Trophoblast cell (in vitro differentiated cells and primary cell): ENCODE data around the gene TBCK.

Experiments used
- DNase-seq, 2 donors: peaks; one replicate each; pipeline ENCODE4 v3.0.0-alpha.2; 2016
- H2AFZ ChIP-seq: 2 replicates; pipeline ENCODE4 v1.6.1; 2013; ENCODE audit warnings: low read length, moderate library complexity, mild to moderate bottlenecking; ENCODE audit not compliant: insufficient read depth, poor library complexity
- H2AK5ac ChIP-seq: 2 replicates; pipeline ENCODE4 v1.6.1; 2013; ENCODE audit warnings: mild to moderate bottlenecking, low read length
- H2BK120ac ChIP-seq: 2 replicates; pipeline ENCODE4 v1.6.1; 2013; ENCODE audit warnings: low read length, mild to moderate bottlenecking, moderate library complexity; ENCODE audit not compliant: insufficient read depth, poor library complexity
- H2BK12ac ChIP-seq: 2 replicates; pipeline ENCODE4 v1.6.1; 2013; ENCODE audit warnings: mild to moderate bottlenecking, low read length, moderate library complexity
- H2BK5ac ChIP-seq: 2 replicates; pipeline ENCODE4 v1.6.1; 2013; ENCODE audit warnings: low read length, low read depth, moderate library complexity, mild to moderate bottlenecking; ENCODE audit not compliant: poor library complexity
- H3K14ac ChIP-seq: 2 replicates; pipeline ENCODE4 v1.6.1; 2013; ENCODE audit warnings: mild to moderate bottlenecking, low read length
- H3K18ac ChIP-seq: 2 replicates; pipeline ENCODE4 v1.6.1; 2013; ENCODE audit warnings: mild to moderate bottlenecking, low read length
- H3K23ac ChIP-seq: 2 replicates; pipeline ENCODE4 v1.6.1; 2013; ENCODE audit warnings: low read length
- H3K27ac ChIP-seq: 2 replicates; pipeline ENCODE4 v1.5.1; 2013; ENCODE audit warnings: low read depth, mild to moderate bottlenecking, inconsistent platforms, low read length, moderate library complexity
- H3K27me3 ChIP-seq: 2 replicates; pipeline ENCODE4 v1.6.1; 2013; ENCODE audit warnings: inconsistent platforms, mild to moderate bottlenecking, low read length, moderate library complexity; ENCODE audit not compliant: insufficient read depth
- H3K36me3 ChIP-seq, 2 experiments: 1 replicate in 1 of 2; 2 replicates in 1 of 2; pipeline ENCODE4 v1.6.1; 2013; ENCODE audit warnings: low read length in 2 of 2, mild to moderate bottlenecking in 2 of 2, moderate library complexity in 1 of 2; ENCODE audit not compliant: insufficient read depth in 2 of 2, control insufficient read depth in 1 of 2
- H3K4ac ChIP-seq: 2 replicates; pipeline ENCODE4 v1.6.1; 2013; ENCODE audit warnings: low read depth, mild to moderate bottlenecking, low read length, moderate library complexity
- H3K4me1 ChIP-seq, 2 experiments: 1 replicate in 1 of 2; 2 replicates in 1 of 2; pipeline ENCODE4 v1.6.1; 2013; ENCODE audit warnings: low read length in 2 of 2, mild to moderate bottlenecking in 2 of 2, moderate library complexity in 1 of 2; ENCODE audit not compliant: insufficient read depth in 2 of 2, control insufficient read depth in 1 of 2
- H3K4me2 ChIP-seq: 2 replicates; pipeline ENCODE4 v1.6.1; 2013; ENCODE audit warnings: inconsistent platforms, mild to moderate bottlenecking, low read length, moderate library complexity
- H3K4me3 ChIP-seq: 2 replicates; pipeline ENCODE4 v1.5.1; 2013; ENCODE audit warnings: mild to moderate bottlenecking, low read depth, low read length, inconsistent platforms
- H3K79me1 ChIP-seq: one replicate; pipeline ENCODE4 v1.6.1; 2013; ENCODE audit warnings: low read length
- H3K79me2 ChIP-seq: 2 replicates; pipeline ENCODE4 v1.6.1; 2013; ENCODE audit warnings: low read length, mild to moderate bottlenecking; ENCODE audit not compliant: control insufficient read depth, insufficient read depth, poor library complexity
- H3K9ac ChIP-seq: 2 replicates; pipeline ENCODE4 v1.6.1; 2013; ENCODE audit warnings: mild to moderate bottlenecking, low read length
- H3K9me3 ChIP-seq: 2 replicates; pipeline ENCODE4 v1.6.1; 2013; ENCODE audit warnings: low read depth, mild to moderate bottlenecking, control low read depth, inconsistent platforms, low read length; ENCODE audit not compliant: insufficient read depth
- H4K12ac ChIP-seq: 2 replicates; pipeline ENCODE4 v1.6.1; 2013; ENCODE audit warnings: low read depth, mild to moderate bottlenecking, low read length, moderate library complexity
- H4K8ac ChIP-seq: 2 replicates; pipeline ENCODE4 v1.6.1; 2013; ENCODE audit warnings: low read depth, mild to moderate bottlenecking, low read length, moderate library complexity
- H4K91ac ChIP-seq: one replicate; pipeline ENCODE4 v1.6.1; 2013; ENCODE audit warnings: low read depth, mild to moderate bottlenecking, low read length, moderate library complexity
- WGBS: extraction: QIAGEN DNeasy Blood & Tissue Kit; methylation state at CpG from one replicate; pipeline ENCODE4 v1.1.7; 2013; ENCODE audit warnings: missing lambda C conversion rate; ENCODE audit not compliant: insufficient read length, insufficient coverage; ENCODE audit errors: extremely low coverage; 5-methylcytosine and 5-hydroxymethylcytosine counted together

Gene TBCK

DNA sequence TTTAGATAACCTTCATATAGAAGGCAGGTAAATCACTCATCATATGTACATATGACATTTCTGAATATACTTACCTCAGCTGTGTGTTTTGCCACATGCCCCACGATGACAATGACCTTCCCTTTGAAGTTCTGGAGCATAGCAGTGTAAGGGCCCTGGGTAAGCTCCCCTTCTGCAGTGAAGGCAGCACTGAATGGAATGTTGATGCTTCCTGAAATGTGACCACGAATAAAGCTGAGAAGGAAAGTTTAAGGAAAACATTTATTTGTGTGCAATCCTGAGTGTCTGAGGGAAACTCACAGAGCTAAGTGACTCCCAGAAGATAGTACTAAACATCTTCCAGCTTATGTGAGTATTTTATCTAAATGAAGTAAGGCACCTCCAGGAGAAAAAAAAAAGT, 220.6 kb downstream of the TBCK start:
- Histone ChIP-seq H3K36me3 (peaks cover 7 to 12% of the 10 kb centered on the region in 2 experiments), H3K27me3 (no peaks in the 10 kb centered on the region), H2BK5ac (no peak overlapping the region), H2AFZ (no peak overlapping the region), H3K18ac (no peak overlapping the region), H2BK120ac (no peak overlapping the region), H3K79me1 (no peaks in the 10 kb centered on the region), H3K4me2 (no peak overlapping the region), H2BK12ac (no peak overlapping the region), H3K27ac (no peak overlapping the region), H3K23ac (no peak overlapping the region), H3K9ac (no peak overlapping the region), H2AK5ac (no peak overlapping the region), H3K4me3 (no peak overlapping the region), H3K4me1 (no peaks in the 10 kb centered on the region), H4K91ac (no peak overlapping the region), H3K14ac (no peak overlapping the region), H4K8ac (no peak overlapping the region), H3K9me3 (peaks cover 9% of the 10 kb centered on the region), H3K4ac (no peak overlapping the region), H3K79me2 (no peaks in the 10 kb centered on the region), H4K12ac (no peak overlapping the region)
- no CpG with 5 or more reads among the region's 2 CpGs for WGBS
- DNase-seq = no peak

DNA sequence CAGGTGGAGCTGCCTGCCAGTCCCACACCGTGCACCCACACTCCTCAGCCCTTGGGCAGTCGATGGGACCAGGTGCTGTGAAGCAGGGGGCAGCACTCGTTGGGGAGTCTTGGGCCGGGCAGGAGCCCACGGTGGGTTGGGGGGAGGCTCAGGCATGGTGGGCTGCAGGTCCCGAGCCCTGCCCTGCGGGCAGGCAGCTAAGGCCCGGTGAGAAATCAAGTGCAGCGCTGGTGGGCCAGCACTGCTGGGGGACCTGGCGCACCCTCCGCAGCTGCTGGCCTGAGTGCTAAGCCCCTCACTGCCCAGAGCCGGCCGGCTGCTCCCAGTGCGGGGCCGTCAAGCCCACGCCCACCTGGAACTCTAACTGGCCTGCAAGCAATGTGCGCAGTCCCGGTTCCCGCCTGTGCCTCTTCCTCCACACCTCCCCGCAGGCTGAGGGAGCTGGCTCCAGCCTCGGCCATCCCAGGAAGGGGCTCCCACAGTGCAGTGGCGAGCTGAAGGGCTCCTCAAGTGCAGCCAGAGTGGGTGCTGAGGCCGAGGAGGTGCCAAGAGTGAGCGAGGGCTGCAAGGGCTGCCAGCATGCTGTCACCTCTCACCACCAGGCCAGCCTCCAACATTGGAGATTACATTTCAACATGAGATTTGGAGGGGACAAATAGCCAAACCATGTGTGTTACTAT, 223.5 kb downstream of the TBCK start:
- Histone ChIP-seq H3K9ac (no peak overlapping the region), H4K91ac (no peak overlapping the region), H3K27me3 (no peaks in the 10 kb centered on the region), H3K4me3 (no peak overlapping the region), H4K8ac (no peak overlapping the region), H3K23ac (no peak overlapping the region), H3K14ac (no peak overlapping the region), H3K79me2 (no peaks in the 10 kb centered on the region), H3K36me3 (peaks cover 9 to 12% of the 10 kb centered on the region in 2 experiments), H3K4me2 (no peak overlapping the region), H2BK12ac (no peak overlapping the region), H2BK120ac (no peak overlapping the region), H2AFZ (no peak overlapping the region), H3K4ac (no peak overlapping the region), H4K12ac (no peak overlapping the region), H3K4me1 (no peaks in the 10 kb centered on the region), H2BK5ac (no peak overlapping the region), H3K27ac (no peak overlapping the region), H3K79me1 (no peaks in the 10 kb centered on the region), H2AK5ac (no peak overlapping the region), H3K18ac (no peak overlapping the region), H3K9me3 (peaks cover 13% of the 10 kb centered on the region)
- no peak for DNase-seq
- no CpG with 5 or more reads among the region's 24 CpGs for WGBS

DNA sequence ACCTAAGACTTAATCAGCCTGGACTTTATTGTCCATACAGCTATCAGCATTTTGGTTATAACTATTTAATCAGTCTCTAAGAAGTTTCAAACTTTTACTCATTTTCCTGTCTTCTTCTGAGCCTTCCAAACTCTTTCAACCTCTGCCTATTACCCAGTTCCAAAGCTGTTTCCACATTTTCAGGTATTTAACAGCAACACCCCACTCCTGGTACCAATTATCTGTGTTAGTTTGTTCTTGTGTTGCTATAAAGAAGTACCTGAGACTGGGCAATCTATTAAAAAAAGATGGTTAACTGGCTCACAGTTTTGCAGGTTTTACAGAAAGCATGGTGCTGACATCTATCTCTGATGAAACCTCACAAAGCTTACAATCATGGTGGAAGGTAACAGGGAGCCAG, 225.2 kb downstream of the TBCK start:
- no peaks in the 10 kb centered on the region for H3K27me3 ChIP-seq
- H2AK5ac ChIP-seq = no peak overlapping the region
- H2BK5ac ChIP-seq = no peak overlapping the region
- no peak overlapping the region for H2AFZ ChIP-seq
- peaks cover 9 to 12% of the 10 kb centered on the region in 2 experiments for H3K36me3 ChIP-seq
- no peak overlapping the region for H3K4me2 ChIP-seq
- no peak for DNase-seq
- no peak overlapping the region for H3K18ac ChIP-seq
- H2BK12ac ChIP-seq = no peak overlapping the region
- no peaks in the 10 kb centered on the region for H3K4me1 ChIP-seq
- H3K9ac ChIP-seq = no peak overlapping the region
- no peak overlapping the region for H3K4ac ChIP-seq
- H3K79me1 ChIP-seq = no peaks in the 10 kb centered on the region
- no peak overlapping the region for H3K27ac ChIP-seq
- no peak overlapping the region for H4K8ac ChIP-seq
- H4K91ac ChIP-seq = no peak overlapping the region
- H3K4me3 ChIP-seq = no peak overlapping the region
- H3K14ac ChIP-seq = no peak overlapping the region
- H3K79me2 ChIP-seq = no peaks in the 10 kb centered on the region
- H4K12ac ChIP-seq = no peak overlapping the region
- H3K23ac ChIP-seq = no peak overlapping the region
- no peak overlapping the region for H2BK120ac ChIP-seq
- peaks cover 13% of the 10 kb centered on the region for H3K9me3 ChIP-seq

DNA sequence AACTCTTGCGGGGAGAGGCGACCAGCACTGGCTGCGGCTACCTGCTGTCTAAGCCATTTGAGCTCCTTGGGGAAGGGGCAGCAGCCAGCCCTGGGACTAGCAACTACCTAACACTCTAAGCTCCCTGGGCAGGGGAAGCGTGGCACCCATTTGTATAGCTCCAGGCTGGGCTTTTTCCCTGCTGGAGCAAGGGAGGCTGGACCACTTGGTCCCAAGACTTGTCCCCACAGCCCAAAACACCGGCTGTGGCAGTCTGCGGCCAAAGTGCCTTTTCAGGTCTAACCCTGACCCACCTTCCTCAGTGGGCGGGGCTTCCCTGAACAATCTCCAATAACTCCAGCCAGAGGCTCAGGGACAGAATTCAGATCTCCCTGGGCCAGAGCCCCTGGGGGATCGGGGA, 232.9 kb downstream of the TBCK start:
- Histone ChIP-seq H3K9ac (peak overlapping the region; percentile 21), H3K79me1 (no peaks in the 10 kb centered on the region), H3K14ac (no peak overlapping the region), H4K91ac (no peak overlapping the region), H3K18ac (no peak overlapping the region), H3K4me1 (no peaks in the 10 kb centered on the region), H2AK5ac (no peak overlapping the region), H4K8ac (no peak overlapping the region), H3K79me2 (no peaks in the 10 kb centered on the region), H3K4me3 (no peak overlapping the region), H3K9me3 (no peaks in the 10 kb centered on the region), H2AFZ (no peak overlapping the region), H3K23ac (no peak overlapping the region), H2BK120ac (no peak overlapping the region), H3K36me3 (no peaks in the 10 kb centered on the region), H4K12ac (no peak overlapping the region), H3K27ac (no peak overlapping the region), H2BK5ac (no peak overlapping the region), H2BK12ac (no peak overlapping the region), H3K4me2 (no peak overlapping the region), H3K4ac (no peak overlapping the region), H3K27me3 (no peaks in the 10 kb centered on the region)
- no peak for DNase-seq
- WGBS = no CpG with 5 or more reads among the region's 8 CpGs
